NCI-H128 (cell line): ENCODE measurements around the gene ART5.

Source experiments
- DNase-seq: peaks from one replicate; lab custom pipeline; 2025; ENCODE audit not compliant: unreplicated experiment; lab: John Stamatoyannopoulos, UW

The ART5 gene, protein sequence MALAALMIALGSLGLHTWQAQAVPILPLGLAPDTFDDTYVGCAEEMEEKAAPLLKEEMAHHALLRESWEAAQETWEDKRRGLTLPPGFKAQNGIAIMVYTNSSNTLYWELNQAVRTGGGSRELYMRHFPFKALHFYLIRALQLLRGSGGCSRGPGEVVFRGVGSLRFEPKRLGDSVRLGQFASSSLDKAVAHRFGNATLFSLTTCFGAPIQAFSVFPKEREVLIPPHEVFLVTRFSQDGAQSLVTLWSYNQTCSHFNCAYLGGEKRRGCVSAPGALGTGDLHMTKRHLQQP

DNA sequence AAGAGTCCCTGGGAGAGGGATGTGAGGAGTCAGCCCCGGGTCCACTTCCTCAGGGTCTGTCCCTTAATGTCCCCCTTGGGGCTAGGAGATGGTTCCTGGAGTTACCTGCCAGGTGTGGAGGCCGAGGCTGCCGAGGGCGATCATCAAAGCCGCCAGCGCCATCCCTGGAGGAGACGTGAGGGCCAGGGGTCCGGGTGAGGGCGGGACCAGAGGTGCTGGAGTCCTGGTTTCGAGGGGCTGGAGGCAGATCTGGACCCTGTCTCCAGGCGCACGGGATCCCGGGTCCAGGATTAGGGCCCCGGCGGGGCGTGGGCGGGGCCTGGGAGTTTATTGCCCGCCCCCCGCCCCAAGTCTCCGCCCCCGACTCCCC is at the start of gene ART5:
Gene ART5 (minus strand): TSS at position 292 of the 370 bp plus-strand sequence. CDS start 130 bp downstream, at position 162.
- no peak for DNase-seq

DNA sequence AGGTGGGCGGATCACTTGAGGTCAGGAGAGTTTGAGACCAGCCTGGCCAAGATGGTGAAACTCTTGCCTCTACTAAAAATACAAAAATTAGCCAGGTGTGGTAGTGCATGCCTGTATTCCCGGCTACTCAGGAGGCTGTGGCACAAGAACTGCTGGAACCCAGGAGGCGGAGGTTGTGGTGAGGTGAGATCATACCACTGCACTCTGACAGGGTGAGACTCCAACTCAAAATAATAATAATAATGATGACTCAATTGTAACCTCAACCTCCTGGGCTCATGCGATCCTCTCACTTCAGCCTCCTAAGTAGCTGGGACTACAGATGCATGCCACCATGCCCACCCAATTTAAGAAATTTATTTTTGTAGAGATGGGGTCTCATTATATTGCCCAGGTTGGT is 45.0 kb upstream of the ART5 start:
- DNase-seq = no peak

GRCh38 chr11:3685923-3686322 is 44.1 kb upstream of the ART5 start:
- no peak for DNase-seq

- no peak for DNase-seq
These were observed 43.0 kb upstream of the ART5 start for GRCh38 chr11:3684819-3685172.

- no peak for DNase-seq
These were observed 42.5 kb upstream of the ART5 start for GRCh38 chr11:3684129-3684818.

GRCh38 chr11:3683039-3683438 is 41.2 kb upstream of the ART5 start:
- no peak for DNase-seq

DNA sequence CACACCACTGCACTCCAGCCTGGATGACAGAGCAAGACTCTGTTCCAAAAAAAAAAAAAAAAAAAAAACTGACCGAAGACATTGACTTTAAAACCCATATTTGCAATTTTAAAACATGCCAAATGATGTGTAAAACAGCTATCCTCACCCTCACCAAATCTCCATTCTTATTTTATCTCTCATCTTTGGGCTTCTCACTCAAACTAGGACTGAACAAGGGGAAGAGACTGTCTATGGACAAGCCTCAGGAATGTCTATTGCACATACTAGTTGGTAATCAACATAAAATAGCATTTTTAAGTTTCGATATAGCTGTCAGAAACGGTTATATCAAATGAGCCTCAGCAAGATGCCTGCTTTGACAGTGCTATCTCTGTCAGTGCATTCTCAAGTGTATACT is 37.3 kb upstream of the ART5 start:
- no peak for DNase-seq

DNA sequence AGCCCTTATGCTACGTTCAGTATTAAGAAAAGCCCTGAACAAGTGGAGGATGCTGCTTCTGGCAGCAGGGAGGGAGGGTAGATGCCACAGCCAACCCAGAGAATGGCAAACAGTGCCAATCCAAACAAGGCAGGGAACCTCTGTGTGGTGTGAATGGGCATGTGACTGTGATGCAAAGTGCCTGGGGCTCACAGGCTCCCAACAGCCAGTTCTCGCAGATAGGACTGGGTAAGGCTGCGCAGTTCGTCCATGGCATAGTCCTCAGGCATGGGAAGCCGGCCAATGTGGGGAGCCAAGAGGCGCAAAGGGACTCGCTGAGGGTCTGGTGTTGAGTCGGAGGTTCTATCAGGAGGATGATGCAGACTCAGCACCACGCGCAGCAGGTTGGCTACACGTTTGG is 34.2 kb upstream of the ART5 start:
- no peak for DNase-seq

GRCh38 chr11:3674189-3674588 is 32.4 kb upstream of the ART5 start:
- no peak for DNase-seq

DNA sequence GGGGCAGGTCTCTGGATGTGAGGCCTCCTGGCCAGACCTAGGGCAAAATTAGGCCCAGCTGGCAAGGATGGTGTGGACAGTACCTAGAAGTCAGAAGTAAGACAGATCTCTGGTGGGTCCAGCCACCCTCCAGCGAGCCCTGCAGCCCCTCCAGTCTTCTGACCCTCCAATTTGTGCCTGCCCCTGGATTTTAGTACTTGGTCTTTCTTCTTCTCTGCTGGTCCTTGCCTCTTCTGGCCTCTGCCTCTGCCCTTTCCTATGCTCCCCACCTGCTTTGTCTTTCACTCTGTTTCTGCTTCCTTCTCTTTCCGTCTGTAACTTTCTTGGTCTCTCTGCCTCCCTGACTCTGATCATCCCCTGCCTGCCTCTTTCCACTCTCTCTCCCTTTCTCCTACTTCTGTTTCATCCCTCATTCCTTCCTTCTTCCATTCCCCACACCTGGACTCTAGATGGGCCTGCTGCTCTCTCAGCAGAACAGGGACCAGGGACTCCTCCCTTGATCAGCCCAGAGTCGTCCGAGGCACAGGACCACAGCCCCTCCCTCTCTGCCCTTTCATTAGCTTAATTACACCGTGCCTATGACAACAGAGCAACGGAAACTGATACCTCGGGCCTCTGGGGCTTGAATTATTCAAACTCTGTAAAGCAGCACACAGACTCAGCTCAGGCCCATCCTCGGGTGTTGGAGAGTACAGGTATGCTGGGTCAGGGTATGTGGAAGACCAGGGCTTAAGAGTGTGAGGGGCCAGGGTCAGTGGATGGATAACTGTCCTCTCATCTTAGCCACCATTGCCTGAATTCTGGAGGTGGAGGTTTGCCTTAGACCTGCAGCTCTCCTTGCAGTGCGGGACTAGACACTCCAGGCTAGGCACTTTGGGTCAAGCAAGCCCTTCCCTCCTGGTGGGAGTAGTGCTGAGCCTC is 29.8 kb upstream of the ART5 start, which contains the start of gene CHRNA10:
Gene CHRNA10 (minus strand): TSS at position 51 of the 921 bp plus-strand sequence. CDS start 72 bp downstream, outside the sequence.
- no peak for DNase-seq

- no peak for DNase-seq
These were observed 28.0 kb upstream of the ART5 start for GRCh38 chr11:3669742-3670183.

GRCh38 chr11:3669128-3669527 is 27.3 kb upstream of the ART5 start:
- DNase-seq = no peak

- DNase-seq = no peak
These were observed 25.6 kb upstream of the ART5 start for GRCh38 chr11:3667149-3668035.

GRCh38 chr11:3666023-3666530 is 24.3 kb upstream of the ART5 start:
- DNase-seq = no peak

- no peak for DNase-seq
These were observed 23.7 kb upstream of the ART5 start for GRCh38 chr11:3665336-3666022.

GRCh38 chr11:3664032-3664630 is 22.3 kb upstream of the ART5 start:
- DNase-seq = no peak

GRCh38 chr11:3662856-3663255 is 21.1 kb upstream of the ART5 start:
- DNase-seq = no peak

GRCh38 chr11:3660960-3661359 is 19.2 kb upstream of the ART5 start:
- no peak for DNase-seq
